HCEC 1CT (cell line): Measurements from ENCODE around the gene C10orf88.

Experiments
- DNase-seq: peaks from one replicate; pipeline ENCODE4 v3.0.0-alpha.2; 2017

The C10orf88 gene, protein sequence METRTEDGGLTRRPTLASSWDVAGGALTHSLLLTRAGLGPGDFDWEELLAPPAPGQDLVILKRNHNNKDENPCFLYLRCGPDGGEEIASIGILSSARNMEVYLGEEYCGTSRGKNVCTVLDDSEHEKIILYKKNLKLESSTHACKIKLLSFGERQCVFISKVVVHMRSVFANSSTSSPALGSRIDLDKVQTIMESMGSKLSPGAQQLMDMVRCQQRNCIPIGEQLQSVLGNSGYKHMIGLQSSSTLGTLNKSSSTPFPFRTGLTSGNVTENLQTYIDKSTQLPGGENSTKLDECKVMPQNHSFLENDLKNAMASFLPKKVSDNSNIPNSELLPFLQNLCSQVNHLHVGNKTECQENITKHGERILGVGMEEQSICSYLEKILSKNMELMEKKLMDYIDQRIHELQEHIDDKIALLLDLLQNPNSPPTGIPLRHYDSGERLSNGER

GRCh38 chr10:122953902-122954730 lies at the start of gene C10orf88:
TSS of gene C10orf88 (minus strand) at chr10:122954227. CDS start at chr10:122954178, 49 bp downstream.
- peak; percentile 100 for DNase-seq

DNA sequence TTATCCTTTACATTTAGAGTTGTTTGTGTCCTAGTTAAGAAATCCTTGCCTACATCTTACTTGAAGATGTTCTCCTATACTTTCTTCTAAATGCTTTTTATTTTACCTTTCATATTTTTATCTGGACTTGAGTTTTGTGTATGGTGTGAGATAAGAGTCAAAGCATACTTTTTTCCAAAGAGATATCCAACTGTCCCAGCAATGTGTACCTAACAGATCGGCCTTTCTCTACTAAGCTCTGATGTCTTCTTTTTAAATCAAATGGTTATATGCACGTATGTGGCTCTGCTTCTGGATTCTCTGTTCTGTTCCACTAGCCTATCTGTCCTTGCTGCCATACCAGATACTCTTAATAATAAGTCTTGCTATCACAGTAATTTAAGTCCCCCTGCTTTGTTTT lies 47.3 kb upstream of the C10orf88 start:
- no peak for DNase-seq

- no peak for DNase-seq
These were observed 46.1 kb upstream of the C10orf88 start for GRCh38 chr10:123000155-123000554.

- no peak for DNase-seq
These were observed 45.3 kb upstream of the C10orf88 start for GRCh38 chr10:122999347-122999746.

GRCh38 chr10:122998934-122999333 lies 44.9 kb upstream of the C10orf88 start:
- DNase-seq, result no peak

DNA sequence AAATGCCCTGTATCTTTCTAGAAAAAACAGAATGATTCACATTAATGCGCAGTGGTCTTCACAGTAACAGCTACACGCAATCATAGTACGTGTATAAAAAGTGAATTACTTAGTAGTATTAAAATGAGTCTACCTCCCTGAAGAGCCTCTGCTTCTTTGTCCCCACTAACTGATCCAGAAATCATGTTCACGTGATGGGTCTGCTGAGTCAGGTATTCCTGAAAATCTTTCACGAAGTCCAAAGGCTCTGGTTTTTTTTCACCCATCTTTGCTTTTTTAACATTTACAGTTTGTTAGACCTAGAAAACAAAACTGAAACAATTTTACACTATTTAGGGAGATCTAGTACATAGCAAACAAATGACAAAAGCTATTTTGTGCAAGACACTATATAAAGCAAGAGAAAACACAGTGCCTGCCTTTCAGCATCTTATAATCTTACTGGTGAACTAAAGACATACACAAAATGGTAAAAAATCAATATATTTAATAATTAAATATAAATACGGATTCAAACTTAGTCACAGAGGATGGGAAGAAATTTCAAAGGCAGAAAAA lies 44.4 kb upstream of the C10orf88 start:
- no peak for DNase-seq

GRCh38 chr10:122997864-122998263 lies 43.8 kb upstream of the C10orf88 start:
- no peak for DNase-seq

GRCh38 chr10:122995936-122996335 lies 41.9 kb upstream of the C10orf88 start:
- DNase-seq, result no peak

GRCh38 chr10:122993797-122994336 lies 39.8 kb upstream of the C10orf88 start:
- no peak for DNase-seq

GRCh38 chr10:122992031-122992585 lies 38.1 kb upstream of the C10orf88 start:
- DNase-seq, result no peak

GRCh38 chr10:122990278-122990677 lies 36.3 kb upstream of the C10orf88 start:
- DNase-seq, result peak; percentile 47

GRCh38 chr10:122988501-122988900 lies 34.5 kb upstream of the C10orf88 start:
- DNase-seq, result no peak

- no peak for DNase-seq
These were observed 32.3 kb upstream of the C10orf88 start for GRCh38 chr10:122986335-122986734.

- DNase-seq, result no peak
These were observed 30.7 kb upstream of the C10orf88 start for GRCh38 chr10:122984708-122985107.

GRCh38 chr10:122983898-122984297 lies 29.9 kb upstream of the C10orf88 start:
- DNase-seq, result no peak

- DNase-seq, result peak; percentile 65
These were observed 27.0 kb upstream of the C10orf88 start for GRCh38 chr10:122981066-122981464.

DNA sequence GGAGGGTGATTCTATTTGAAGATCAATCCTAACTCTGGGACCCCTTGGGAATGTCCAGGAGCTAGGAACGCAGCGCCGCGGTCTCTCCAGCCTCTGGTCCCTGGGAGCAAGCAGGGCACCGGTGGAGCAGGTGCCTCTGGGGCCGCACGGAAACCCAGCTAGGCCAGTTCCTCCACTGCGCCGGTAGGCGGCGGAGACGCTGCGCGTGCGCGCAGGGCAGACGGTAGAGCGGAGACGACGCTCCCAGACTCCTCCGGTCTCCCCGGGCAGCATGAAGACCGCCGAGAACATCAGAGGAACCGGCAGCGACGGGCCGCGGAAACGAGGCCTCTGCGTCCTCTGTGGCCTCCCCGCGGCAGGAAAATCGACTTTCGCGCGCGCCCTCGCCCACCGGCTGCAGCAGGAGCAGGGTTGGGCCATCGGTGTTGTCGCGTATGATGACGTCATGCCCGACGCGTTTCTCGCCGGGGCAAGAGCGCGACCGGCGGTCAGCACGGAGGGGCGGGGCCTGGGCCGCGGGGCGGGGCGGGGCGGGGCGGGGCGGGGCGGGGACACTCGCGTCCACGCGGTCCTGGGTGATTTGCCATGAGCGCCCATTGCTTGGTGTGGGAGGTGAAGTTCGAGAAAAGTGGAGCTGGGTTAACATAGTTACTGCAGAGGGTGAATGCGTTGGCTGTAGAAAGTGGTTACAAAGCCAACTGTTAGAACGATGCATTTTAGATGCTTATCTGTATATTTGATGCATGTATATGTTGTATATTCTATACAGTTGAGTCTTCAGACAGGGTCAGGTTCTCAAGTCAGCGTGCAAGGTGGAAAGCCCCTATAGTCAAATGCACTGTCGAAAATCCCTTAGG lies 26.4 kb upstream of the C10orf88 start, which contains the start of gene PSTK:
Gene PSTK (plus strand): TSS at position 193 of the 857 bp plus-strand sequence. CDS start 79 bp downstream, at position 272.
- peak; percentile 88 for DNase-seq

DNA sequence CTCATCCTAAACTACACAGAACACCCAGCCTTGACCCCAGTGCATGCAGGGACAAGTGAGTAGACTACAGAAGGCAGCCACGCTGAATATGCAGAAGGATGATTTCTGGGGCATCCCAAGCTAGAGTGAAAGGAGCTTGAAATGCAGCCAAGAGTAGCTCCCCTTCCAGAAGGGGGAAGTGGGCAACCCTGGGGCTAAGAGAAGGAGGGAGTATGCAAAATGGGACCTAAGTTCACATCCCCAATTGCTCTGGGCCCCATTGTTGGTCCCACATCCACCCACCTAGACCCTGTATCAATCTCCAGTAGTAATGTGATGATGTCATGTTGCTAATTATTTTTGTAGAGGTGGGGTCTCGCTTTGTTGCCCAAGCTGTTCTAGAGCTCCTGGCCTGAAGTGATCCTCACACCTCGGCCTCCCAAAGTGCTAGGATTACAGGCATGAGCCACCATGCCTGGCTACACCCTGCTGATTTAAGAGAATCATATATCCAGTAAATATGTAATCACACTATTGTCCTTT lies 20.6 kb upstream of the C10orf88 start:
- no peak for DNase-seq

DNA sequence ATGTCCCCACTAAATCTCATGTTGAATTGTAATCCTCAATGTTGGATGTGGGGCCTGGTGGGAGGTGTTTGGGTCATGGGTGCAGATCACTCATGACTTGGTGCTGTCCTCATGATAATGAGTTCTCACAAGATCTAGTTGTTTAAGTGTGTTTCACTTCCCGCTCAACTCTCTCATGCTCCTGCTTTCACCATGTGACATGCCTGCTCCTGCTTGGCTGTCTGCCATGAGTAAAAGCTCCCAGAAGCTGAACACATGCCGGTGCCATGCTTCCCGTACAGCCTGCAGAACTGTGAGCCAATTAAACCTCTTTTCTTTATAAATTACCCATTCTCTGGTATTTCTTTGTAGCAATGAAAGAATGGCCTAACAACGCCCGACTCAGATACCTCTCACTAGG lies 20.0 kb upstream of the C10orf88 start:
- DNase-seq, result no peak

- no peak for DNase-seq
These were observed 14.7 kb upstream of the C10orf88 start for GRCh38 chr10:122968698-122969097.

- no peak for DNase-seq
These were observed 12.9 kb upstream of the C10orf88 start for GRCh38 chr10:122966879-122967278.

- DNase-seq, result no peak
These were observed 8.4 kb upstream of the C10orf88 start for GRCh38 chr10:122962405-122962804.
